Measurements from ENCODE around the gene ARL16. TPM values are rescaled to one million over a fixed set of nuclear protein-coding genes. Genes with fewer than 3 reads are reported as not detected.
"Not testable (repeated sequence)": the region's sequence is repeated elsewhere in the genome, so short reads cannot be mapped to it uniquely, and the experiment has no call there.

ARL16 gene
- polyA plus RNA-seq, 1 donor (not counting 4 experiments of a cell fraction or from before 2014, with no cell fraction given) = 48.7 TPM

GRCh38 chr17:81675515-81676221 is 7.9 kb downstream of the ARL16 start:
- H3K9ac ChIP-seq (ENCODE audit: control insufficient read depth, extremely low read depth, insufficient read depth, low read length); dilution Hi-C loops (cut with MboI; ENCODE audit: extremely low pct_ligation_motif_present, low sequenced_read_pairs); H3K4me3 ChIP-seq (ENCODE audit: control insufficient read depth in 2 of 3, extremely low read depth in 1 of 3, insufficient read depth in 2 of 3, low read depth in 1 of 3, low read length in 3 of 3); H2AFZ ChIP-seq (ENCODE audit: control insufficient read depth, low read length); H4K20me1 ChIP-seq (ENCODE audit: control insufficient read depth, extremely low read depth, insufficient read depth, low read length); H3K9me3 ChIP-seq (ENCODE audit: control insufficient read depth, low read depth, low read length); H3K27ac ChIP-seq (ENCODE audit: control insufficient read depth, insufficient read depth, low read length); H3K27me3 ChIP-seq (ENCODE audit: control insufficient read depth, extremely low read depth, insufficient read depth, low read length); DNase-seq (ENCODE audit: low read depth, low spot score); H3K4me1 ChIP-seq (ENCODE audit: control insufficient read depth, extremely low read depth, insufficient read depth, low read length); H3K9me1 ChIP-seq (ENCODE audit: control insufficient read depth, extremely low read depth, insufficient read depth, low read length); H3K79me2 ChIP-seq (ENCODE audit: control insufficient read depth, insufficient read depth, low read length); H3K4me2 ChIP-seq (ENCODE audit: control insufficient read depth, extremely low read depth, insufficient read depth, low read depth, low read length): not testable (repeated sequence)
- peak; percentile 23 to 49 (median 30) for TF ChIP-seq CTCF (optimal IDR thresholded peaks at IDR 0.05 in 1 of 3, IDR thresholded peaks at IDR 0.05 in 1 of 3, conservative IDR thresholded peaks at IDR 0.05 in 1 of 3; ENCODE audit: extremely low read depth in 1 of 3, insufficient read depth in 2 of 3, low read length in 3 of 3)
- peak; percentile 64 for FAIRE-seq
- peaks cover 28 to 33% of the 10 kb centered on the region in 2 experiments for H3K36me3 ChIP-seq (ENCODE audit: control insufficient read depth in 2 of 2, extremely low read depth in 1 of 2, insufficient read depth in 2 of 2, low read length in 2 of 2)

GRCh38 chr17:81673561-81674258 is 9.9 kb downstream of the ARL16 start:
- FAIRE-seq (no peak), DNase-seq (ENCODE audit: low read depth, low spot score) (no peak)
- Histone ChIP-seq H3K27me3 (ENCODE audit: control insufficient read depth, extremely low read depth, insufficient read depth, low read length) (no peaks in the 10 kb centered on the region), H3K4me2 (ENCODE audit: control insufficient read depth, extremely low read depth, insufficient read depth, low read depth, low read length) (no peak overlapping the region), H4K20me1 (ENCODE audit: control insufficient read depth, extremely low read depth, insufficient read depth, low read length) (no peaks in the 10 kb centered on the region), H3K9me3 (ENCODE audit: control insufficient read depth, low read depth, low read length) (no peaks in the 10 kb centered on the region), H3K36me3 (ENCODE audit: control insufficient read depth in 2 of 2, extremely low read depth in 1 of 2, insufficient read depth in 2 of 2, low read length in 2 of 2) (peaks cover 38% of the 10 kb centered on the region in 2 experiments), H3K4me1 (ENCODE audit: control insufficient read depth, extremely low read depth, insufficient read depth, low read length) (peaks cover 5% of the 10 kb centered on the region), H3K4me3 (ENCODE audit: control insufficient read depth in 2 of 3, extremely low read depth in 1 of 3, insufficient read depth in 2 of 3, low read depth in 1 of 3, low read length in 3 of 3) (no peak overlapping the region), H3K9me1 (ENCODE audit: control insufficient read depth, extremely low read depth, insufficient read depth, low read length) (no peaks in the 10 kb centered on the region), H3K9ac (ENCODE audit: control insufficient read depth, extremely low read depth, insufficient read depth, low read length) (no peak overlapping the region), H2AFZ (ENCODE audit: control insufficient read depth, low read length) (no peak overlapping the region), H3K27ac (ENCODE audit: control insufficient read depth, insufficient read depth, low read length) (no peak overlapping the region), H3K79me2 (ENCODE audit: control insufficient read depth, insufficient read depth, low read length) (peaks cover 17% of the 10 kb centered on the region)
- TF ChIP-seq CTCF (optimal IDR thresholded peaks at IDR 0.05 in 1 of 3, IDR thresholded peaks at IDR 0.05 in 1 of 3, conservative IDR thresholded peaks at IDR 0.05 in 1 of 3; ENCODE audit: extremely low read depth in 1 of 3, insufficient read depth in 2 of 3, low read length in 3 of 3) (no peak), EZH2 (IDR thresholded peaks at IDR 0.05; ENCODE audit: low read length) (no peak)
- dilution Hi-C loops (cut with MboI; ENCODE audit: extremely low pct_ligation_motif_present, low sequenced_read_pairs) = no loop called here

Data from keratinocyte (primary cell).